ENCODE data around the gene HCLS1.
"Not testable (repeated sequence)": the region's sequence is repeated elsewhere in the genome, so short reads cannot be mapped to it uniquely, and the experiment has no call there.

HCLS1 gene

DNA sequence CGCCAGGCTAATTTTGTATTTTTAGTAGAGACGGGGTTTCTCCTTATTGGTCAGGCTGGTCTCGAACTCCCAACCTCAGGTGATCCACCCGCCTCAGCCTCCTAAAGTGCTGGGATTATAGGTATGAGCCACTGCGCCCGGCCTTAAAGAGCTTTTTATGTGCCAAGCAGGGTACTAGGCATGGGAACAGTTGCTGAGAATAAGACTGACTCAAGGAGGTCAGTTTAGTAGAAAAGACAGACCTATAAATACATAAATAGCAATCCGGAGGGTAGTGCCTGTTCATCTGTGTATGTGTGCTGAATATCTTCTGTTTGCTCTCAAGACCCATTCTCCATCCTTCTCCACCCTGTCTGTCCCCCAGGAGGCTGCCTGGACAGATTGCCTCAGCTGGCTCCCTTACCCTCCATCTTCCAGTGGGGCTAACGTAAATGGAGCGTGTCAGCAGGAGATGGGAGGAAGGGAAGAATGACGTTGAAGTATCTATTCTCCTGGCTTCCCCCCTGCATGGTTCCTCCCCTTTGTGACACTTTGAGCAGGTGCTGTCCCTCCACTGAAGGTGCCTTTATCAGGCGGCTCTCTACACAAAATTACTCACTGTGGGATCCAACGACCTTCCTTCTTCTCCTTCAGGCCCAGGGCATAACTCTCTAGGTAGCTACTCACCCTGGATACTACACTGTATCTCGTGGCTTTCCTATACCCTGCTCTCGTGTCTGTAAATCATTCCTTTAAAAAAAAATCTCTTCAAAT, 36.4 kb downstream of the HCLS1 start:
- TF ChIP-seq, protein P1, sequence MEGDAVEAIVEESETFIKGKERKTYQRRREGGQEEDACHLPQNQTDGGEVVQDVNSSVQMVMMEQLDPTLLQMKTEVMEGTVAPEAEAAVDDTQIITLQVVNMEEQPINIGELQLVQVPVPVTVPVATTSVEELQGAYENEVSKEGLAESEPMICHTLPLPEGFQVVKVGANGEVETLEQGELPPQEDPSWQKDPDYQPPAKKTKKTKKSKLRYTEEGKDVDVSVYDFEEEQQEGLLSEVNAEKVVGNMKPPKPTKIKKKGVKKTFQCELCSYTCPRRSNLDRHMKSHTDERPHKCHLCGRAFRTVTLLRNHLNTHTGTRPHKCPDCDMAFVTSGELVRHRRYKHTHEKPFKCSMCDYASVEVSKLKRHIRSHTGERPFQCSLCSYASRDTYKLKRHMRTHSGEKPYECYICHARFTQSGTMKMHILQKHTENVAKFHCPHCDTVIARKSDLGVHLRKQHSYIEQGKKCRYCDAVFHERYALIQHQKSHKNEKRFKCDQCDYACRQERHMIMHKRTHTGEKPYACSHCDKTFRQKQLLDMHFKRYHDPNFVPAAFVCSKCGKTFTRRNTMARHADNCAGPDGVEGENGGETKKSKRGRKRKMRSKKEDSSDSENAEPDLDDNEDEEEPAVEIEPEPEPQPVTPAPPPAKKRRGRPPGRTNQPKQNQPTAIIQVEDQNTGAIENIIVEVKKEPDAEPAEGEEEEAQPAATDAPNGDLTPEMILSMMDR (IDR thresholded peaks at IDR 0.05; ENCODE audit: low read depth, low read length): no peak
- no peak for DNase-seq

DNA sequence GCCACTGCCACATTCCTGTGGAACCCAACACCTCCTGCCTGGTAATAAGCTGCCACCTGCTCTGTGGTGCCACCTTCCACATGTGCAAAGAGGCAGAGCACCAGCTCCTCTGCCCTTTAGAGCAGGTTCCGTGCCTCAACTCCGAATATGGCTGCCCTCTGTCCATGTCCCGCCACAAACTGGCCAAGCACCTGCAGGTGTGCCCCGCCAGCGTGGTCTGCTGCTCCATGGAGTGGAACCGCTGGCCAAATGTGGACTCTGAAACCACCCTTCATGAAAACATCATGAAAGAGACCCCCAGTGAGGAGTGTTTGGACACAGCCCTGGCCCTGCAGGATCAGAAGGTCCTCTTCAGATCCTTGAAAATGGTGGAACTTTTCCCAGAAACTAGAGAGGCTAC, 39.2 kb downstream of the HCLS1 start:
- TF ChIP-seq, protein P1 (IDR thresholded peaks at IDR 0.05; ENCODE audit: low read depth, low read length): no peak
- Histone ChIP-seq H3K36me3 (no peaks in the 10 kb centered on the region), H3K27me3 (peaks cover 20% of the 10 kb centered on the region), H3K4me3 (ENCODE audit: low read depth, low read length) (no peak overlapping the region), H3K9me3 (no peaks in the 10 kb centered on the region), H3K4me1 (no peaks in the 10 kb centered on the region)
- DNase-seq: no peak

More for the DNA sequence above, 36.4 kb downstream of the HCLS1 start:
- no peaks in the 10 kb centered on the region for H3K36me3 ChIP-seq
- no peak overlapping the region for H3K4me3 ChIP-seq (ENCODE audit: low read depth, low read length)
- no peaks in the 10 kb centered on the region for H3K4me1 ChIP-seq
- no peaks in the 10 kb centered on the region for H3K9me3 ChIP-seq
- peaks cover 20% of the 10 kb centered on the region for H3K27me3 ChIP-seq

DNA sequence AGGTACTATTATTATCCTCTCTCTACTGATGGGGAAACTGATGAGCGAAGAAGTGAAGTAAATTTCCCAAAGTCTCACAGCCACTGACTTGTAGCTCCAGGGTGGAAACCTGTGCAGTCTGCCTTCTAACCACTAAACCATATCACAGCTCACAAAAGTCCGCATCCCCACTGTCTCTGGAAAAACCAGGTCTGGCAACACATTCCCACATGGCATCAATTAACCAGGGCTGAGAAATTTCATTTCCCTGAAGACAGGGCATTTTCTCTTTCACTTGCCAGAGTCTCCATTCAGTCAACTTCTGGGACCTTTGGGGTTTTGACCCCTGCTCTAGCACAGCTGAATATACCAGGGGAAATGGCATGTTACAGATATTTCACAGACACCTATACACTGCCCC, 41.0 kb downstream of the HCLS1 start:
- DNase-seq: no peak
- no peak overlapping the region for H3K4me3 ChIP-seq (ENCODE audit: low read depth, low read length)
- H3K36me3 ChIP-seq: no peaks in the 10 kb centered on the region
- H3K4me1 ChIP-seq: no peaks in the 10 kb centered on the region
- H3K27me3 ChIP-seq: peaks cover 20% of the 10 kb centered on the region
- H3K9me3 ChIP-seq: no peaks in the 10 kb centered on the region
- TF ChIP-seq, protein P1 (IDR thresholded peaks at IDR 0.05; ENCODE audit: low read depth, low read length): no peak

DNA sequence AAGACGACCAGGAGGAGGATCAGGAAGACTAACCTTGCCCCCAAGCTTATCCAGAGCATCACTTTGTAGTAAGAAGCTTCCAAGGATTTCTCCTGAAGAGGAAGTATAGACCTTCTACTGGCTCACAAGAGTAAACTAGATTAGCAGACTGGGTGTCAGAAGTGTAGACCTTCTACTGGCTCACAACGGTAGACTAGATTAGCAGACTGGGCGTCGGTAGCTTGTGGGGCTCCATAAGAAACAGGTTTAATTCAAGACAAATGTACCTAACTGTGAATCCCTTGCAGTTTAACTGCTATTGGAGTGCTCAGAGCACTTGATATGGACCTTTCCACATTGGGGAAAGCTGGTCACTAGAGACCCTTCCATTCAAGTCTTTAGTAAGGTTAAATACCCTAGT, 54.6 kb downstream of the HCLS1 start:
- Histone ChIP-seq H3K36me3 (no peaks in the 10 kb centered on the region), H3K27me3 (0 out of 2 replicates have a peak, but pooled peaks cover 4% of the 10 kb centered on the region), H3K9me3 (no peaks in the 10 kb centered on the region), H3K4me3 (ENCODE audit: low read depth, low read length) (no peak overlapping the region), H3K4me1 (no peaks in the 10 kb centered on the region)
- TF ChIP-seq, protein P1 (IDR thresholded peaks at IDR 0.05; ENCODE audit: low read depth, low read length): no peak
- DNase-seq: no peak

DNA sequence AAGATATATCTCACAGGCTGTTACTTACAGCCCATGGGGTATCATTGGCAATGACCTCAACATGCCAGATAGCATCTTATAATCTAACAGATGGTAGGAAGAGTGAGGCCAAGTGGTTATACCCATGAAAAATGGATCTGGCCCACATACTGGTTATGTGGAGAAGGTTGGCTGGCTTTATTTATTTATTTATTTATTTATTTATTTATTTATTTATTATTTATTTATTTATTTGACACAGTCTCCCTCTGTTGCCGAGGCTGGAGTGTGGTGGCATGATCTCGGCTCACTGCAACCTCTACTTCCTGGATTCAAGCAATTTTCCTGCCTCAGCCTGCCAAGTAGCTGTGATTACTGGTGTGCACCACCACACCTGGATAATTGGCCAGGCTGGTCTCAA, 55.9 kb downstream of the HCLS1 start:
- TF ChIP-seq, protein P1 (IDR thresholded peaks at IDR 0.05; ENCODE audit: low read depth, low read length): no peak
- DNase-seq: no peak
- Histone ChIP-seq H3K4me3 (ENCODE audit: low read depth, low read length) (no peak overlapping the region), H3K36me3 (no peaks in the 10 kb centered on the region), H3K9me3 (no peaks in the 10 kb centered on the region), H3K27me3 (0 out of 2 replicates have a peak, but pooled peaks cover 4% of the 10 kb centered on the region), H3K4me1 (no peaks in the 10 kb centered on the region)

DNA sequence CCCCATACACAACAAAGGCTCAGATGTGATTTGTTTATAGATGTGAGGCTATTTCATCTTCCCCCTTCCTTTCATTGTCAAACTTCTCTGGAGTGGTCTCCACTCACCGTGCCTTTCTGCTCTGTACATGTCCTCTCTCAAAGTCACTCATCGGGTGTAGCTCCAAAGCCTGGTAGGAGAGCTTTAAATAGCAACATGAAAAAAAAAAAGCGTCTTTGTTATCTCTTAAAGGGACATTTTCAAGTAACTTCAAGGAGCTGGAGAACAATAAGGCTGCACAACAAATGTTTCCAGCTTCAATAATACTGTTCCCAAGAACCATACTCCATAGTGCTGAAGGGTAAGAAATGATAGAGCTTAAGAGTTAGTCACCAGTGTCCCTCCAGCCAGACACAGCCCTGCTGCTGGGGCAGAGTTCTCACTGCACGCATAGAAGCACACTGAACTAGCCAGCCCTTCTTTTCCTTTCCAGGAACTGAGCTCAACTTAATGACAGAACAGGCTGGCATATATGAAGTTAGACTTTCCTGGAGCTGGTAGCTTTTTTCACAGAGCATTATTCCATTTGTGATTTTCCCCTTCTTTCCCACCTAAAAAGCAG, 59.4 kb downstream of the HCLS1 start:
- no peaks in the 10 kb centered on the region for H3K36me3 ChIP-seq
- no peak for DNase-seq
- TF ChIP-seq, protein P1 (IDR thresholded peaks at IDR 0.05; ENCODE audit: low read depth, low read length): no peak
- H3K4me1 ChIP-seq: no peaks in the 10 kb centered on the region
- no peaks in the 10 kb centered on the region for H3K27me3 ChIP-seq
- no peak overlapping the region for H3K4me3 ChIP-seq (ENCODE audit: low read depth, low read length)
- H3K9me3 ChIP-seq: no peaks in the 10 kb centered on the region

DNA sequence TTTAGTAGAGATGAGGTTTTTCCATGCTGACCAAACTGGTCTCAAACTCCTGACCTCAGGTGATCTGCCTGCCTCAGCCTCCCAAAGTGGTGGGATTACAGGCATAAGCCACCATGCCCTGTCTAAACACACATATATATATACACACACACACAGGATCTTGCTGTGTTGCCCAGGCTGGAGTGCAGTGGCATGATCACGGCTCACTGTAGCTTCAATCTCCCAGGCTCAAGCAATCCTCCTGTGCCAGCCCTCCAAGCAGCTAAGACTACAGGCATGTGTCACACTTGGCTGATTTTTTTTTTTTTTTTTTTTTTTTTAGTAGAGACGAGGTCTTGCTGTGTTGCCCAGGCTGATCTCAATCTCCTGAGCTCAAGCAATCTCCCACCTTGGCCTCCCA, 60.8 kb downstream of the HCLS1 start:
- H3K4me1 ChIP-seq; H3K4me3 ChIP-seq (ENCODE audit: low read depth, low read length); DNase-seq; H3K36me3 ChIP-seq; H3K27me3 ChIP-seq; H3K9me3 ChIP-seq: not testable (repeated sequence)

Measured in BE2C (cell line).